H1 (cell line): ENCODE measurements around the gene PIK3R4. TPM values are rescaled to one million over a fixed set of nuclear protein-coding genes. Genes with fewer than 3 reads are reported as not detected.

Experiments used
- CTCF ChIA-PET: fragments of 300-600 bp; sonication (Branson Sonifier 250); formaldehyde crosslinking; loops from one replicate; lab custom pipeline; 2021; ENCODE audit not compliant: partially characterized antibody; lab: Charles Lee
- POLR2A ChIA-PET: fragments of 300-600 bp; sonication (Branson Sonifier 250); formaldehyde crosslinking; loops from one replicate; lab custom pipeline; 2021; ENCODE audit warnings: inconsistent platforms; ENCODE audit not compliant: partially characterized antibody; lab: Charles Lee
- DNase-seq, 2 experiments: peaks; one replicate each; pipeline versions ENCODE4 v3.0.0 to v3.0.0-alpha.2; 2010 to 2022; ENCODE audit warnings: low spot score in 2 of 2, low read depth in 1 of 2, mixed read lengths in 1 of 2
- FAIRE-seq: peaks from 2 replicates; lab custom pipeline; 2011; peaks lifted over from hg19 to GRCh38; lab: Jason Lieb, UNC
- H2AFZ ChIP-seq: 2 replicates; pipeline ENCODE4 v1.8.1; 2012; ENCODE audit warnings: low read length, inconsistent platforms
- H2AK5ac ChIP-seq: 2 replicates; pipeline ENCODE4 v1.6.1; 2013; ENCODE audit warnings: low read depth, low read length
- H2BK120ac ChIP-seq: replicated peaks from 2 replicates; pipeline ENCODE3; 2013; ENCODE audit warnings: low read depth, low read length, inconsistent platforms
- H2BK12ac ChIP-seq: 2 replicates; pipeline ENCODE4 v1.6.1; 2013; ENCODE audit warnings: low read depth, low read length
- H2BK15ac ChIP-seq: 2 replicates; pipeline ENCODE4 v1.6.1; 2013; ENCODE audit warnings: low read length
- H2BK20ac ChIP-seq: 2 replicates; pipeline ENCODE4 v1.6.1; 2013; ENCODE audit warnings: low read length
- H2BK5ac ChIP-seq: 2 replicates; pipeline ENCODE4 v1.6.1; 2013; ENCODE audit warnings: low read depth, low read length
- H3K14ac ChIP-seq: 2 replicates; pipeline ENCODE4 v1.6.1; 2013; ENCODE audit warnings: inconsistent platforms; ENCODE audit not compliant: insufficient read length
- H3K18ac ChIP-seq: 2 replicates; pipeline ENCODE4 v1.6.1; 2013; ENCODE audit warnings: low read length; ENCODE audit errors: extremely low read depth
- H3K23ac ChIP-seq: 2 replicates; pipeline ENCODE4 v1.6.1; 2013; ENCODE audit warnings: inconsistent platforms; ENCODE audit not compliant: insufficient read length
- H3K23me2 ChIP-seq: 2 replicates; pipeline ENCODE4 v1.6.1; 2013; ENCODE audit warnings: low read depth, low read length
- H3K27ac ChIP-seq: 2 replicates; pipeline ENCODE4 v1.6.1; 2011; ENCODE audit warnings: low read depth, low read length, inconsistent platforms
- H3K27me3 ChIP-seq, 4 experiments: replicated peaks in 1 of 4; 1 replicate in 1 of 4; 2 replicates in 3 of 4; pipeline versions ENCODE4 v1.6.1 to v1.8.1; 2011 to 2013; ENCODE audit warnings: low read length in 3 of 4, mild to moderate bottlenecking in 3 of 4, inconsistent platforms in 2 of 4, mixed read lengths in 2 of 4, moderate library complexity in 1 of 4; ENCODE audit not compliant: control insufficient read depth in 3 of 4, insufficient read depth in 3 of 4; ENCODE audit errors: extremely low read depth in 1 of 4
- H3K36me3 ChIP-seq, 4 experiments: 2 replicates each; pipeline versions ENCODE4 v1.6.1 to v1.8.1; 2011 to 2013; ENCODE audit warnings: mild to moderate bottlenecking in 4 of 4, low read length in 3 of 4, moderate library complexity in 2 of 4, control low read depth in 1 of 4, inconsistent platforms in 1 of 4; ENCODE audit not compliant: insufficient read depth in 4 of 4, control insufficient read depth in 2 of 4
- H3K4ac ChIP-seq: replicated peaks from 2 replicates; pipeline ENCODE3; 2013; ENCODE audit warnings: low read length, low read depth, mixed read lengths, inconsistent platforms; ENCODE audit not compliant: insufficient read length
- H3K4me1 ChIP-seq, 4 experiments: replicated peaks in 1 of 4; 1 replicate in 1 of 4; 2 replicates in 3 of 4; pipeline versions ENCODE4 v1.6.1 to v1.8.1; 2011 to 2013; ENCODE audit warnings: low read length in 3 of 4, inconsistent platforms in 2 of 4, mixed read lengths in 1 of 4; ENCODE audit not compliant: insufficient read depth in 4 of 4, control insufficient read depth in 3 of 4
- H3K4me2 ChIP-seq, 2 experiments: 2 replicates each; pipeline versions ENCODE4 v1.6.1 to v1.8.1; 2011 to 2013; ENCODE audit warnings: low read depth in 2 of 2, low read length in 2 of 2, control low read depth in 1 of 2, inconsistent platforms in 1 of 2, mild to moderate bottlenecking in 1 of 2; ENCODE audit not compliant: insufficient read depth in 1 of 2
- H3K4me3 ChIP-seq, 4 experiments: fragments of 200-600, 300-600 bp in 1 of 4; sonication (generic), shearing (Covaris generic), sonication (Bioruptor Twin) in 1 of 4; 2 replicates each; pipeline versions ENCODE4 v1.5.1 to v1.8.1; 2011 to 2016; ENCODE audit warnings: low read length in 4 of 4, low read depth in 3 of 4, control low read depth in 2 of 4, inconsistent platforms in 2 of 4, mild to moderate bottlenecking in 2 of 4, mixed read lengths in 1 of 4, moderate library complexity in 1 of 4; ENCODE audit not compliant: insufficient read depth in 2 of 4; ENCODE audit errors: extremely low read depth in 1 of 4
- H3K56ac ChIP-seq: replicated peaks from 2 replicates; pipeline ENCODE3; 2013; ENCODE audit warnings: low read depth, mild to moderate bottlenecking, mixed read lengths, low read length, inconsistent platforms; ENCODE audit not compliant: insufficient read length
- H3K79me1 ChIP-seq: 2 replicates; pipeline ENCODE4 v1.6.1; 2013; ENCODE audit warnings: low read depth, low read length, control low read depth
- H3K79me2 ChIP-seq, 2 experiments: 2 replicates each; pipeline versions ENCODE4 v1.6.1 to v1.8.1; 2012 to 2013; ENCODE audit warnings: low read length in 2 of 2, mild to moderate bottlenecking in 2 of 2, inconsistent platforms in 1 of 2; ENCODE audit not compliant: insufficient read depth in 2 of 2, control insufficient read depth in 1 of 2
- H3K9ac ChIP-seq, 4 experiments: replicated peaks in 1 of 4; 1 replicate in 1 of 4; 2 replicates in 3 of 4; pipeline versions ENCODE4 v1.6.1 to v1.8.1; 2011 to 2013; ENCODE audit warnings: low read depth in 3 of 4, low read length in 3 of 4, control low read depth in 2 of 4, mild to moderate bottlenecking in 2 of 4, moderate library complexity in 2 of 4, inconsistent platforms in 1 of 4; ENCODE audit errors: extremely low read depth in 1 of 4
- H3K9me3 ChIP-seq, 2 experiments: 2 replicates each; pipeline versions ENCODE4 v1.6.1 to v1.8.1; 2012 to 2013; ENCODE audit warnings: mild to moderate bottlenecking in 2 of 2, moderate library complexity in 2 of 2, control low read depth in 1 of 2, inconsistent platforms in 1 of 2, low read depth in 1 of 2, low read length in 1 of 2, mixed read lengths in 1 of 2; ENCODE audit not compliant: insufficient read depth in 2 of 2
- H4K20me1 ChIP-seq, 2 experiments: replicated peaks in 1 of 2; 2 replicates each; pipeline versions ENCODE3 to v1.8.1; 2011 to 2013; ENCODE audit warnings: inconsistent platforms in 2 of 2, low read length in 2 of 2, mild to moderate bottlenecking in 1 of 2; ENCODE audit not compliant: insufficient read depth in 2 of 2, control insufficient read depth in 1 of 2
- H4K5ac ChIP-seq: 2 replicates; pipeline ENCODE4 v1.6.1; 2013; ENCODE audit warnings: low read length, low read depth, mixed read lengths, inconsistent platforms; ENCODE audit not compliant: insufficient read length
- H4K8ac ChIP-seq: 2 replicates; pipeline ENCODE4 v1.8.0; 2013; ENCODE audit warnings: mild to moderate bottlenecking, moderate library complexity, low read length, inconsistent platforms; ENCODE audit not compliant: insufficient read depth; ENCODE audit errors: extremely low read depth
- H4K91ac ChIP-seq: replicated peaks from 2 replicates; pipeline ENCODE3; 2013; ENCODE audit warnings: low read length, mixed read lengths, inconsistent platforms; ENCODE audit not compliant: insufficient read length
- BRCA1 ChIP-seq: IDR thresholded peaks from 2 replicates; pipeline ENCODE4 v1.6.1; 2012; ENCODE audit warnings: low read depth, low read length, improper control_type of control experiment
- CEBPB ChIP-seq: IDR thresholded peaks from 2 replicates; pipeline ENCODE4 v1.6.1; 2012; ENCODE audit warnings: low read depth, low read length
- GABPA ChIP-seq: IDR thresholded peaks from 2 replicates; pipeline ENCODE4 v1.6.1; 2011; ENCODE audit warnings: mild to moderate bottlenecking, low read length, moderate library complexity, borderline replicate concordance; ENCODE audit not compliant: insufficient read depth
- GTF2F1 ChIP-seq: IDR thresholded peaks from 2 replicates; pipeline ENCODE4 v1.6.1; 2012; ENCODE audit warnings: low read depth, low read length, improper control_type of control experiment, borderline replicate concordance
- PHF8 ChIP-seq: fragments of 200-600 bp; sonication (generic); conservative IDR thresholded peaks from 2 replicates; pipeline ENCODE4 v1.7.1; 2012; ENCODE audit warnings: low read depth, mild to moderate bottlenecking, inconsistent platforms, low read length, moderate library complexity
- TEAD4 ChIP-seq: IDR thresholded peaks from 2 replicates; pipeline ENCODE4 v1.6.1; 2012; ENCODE audit warnings: low read depth, low read length, inconsistent platforms, mixed read lengths
- YY1 ChIP-seq: IDR thresholded peaks from 2 replicates; pipeline ENCODE4 v1.6.1; 2011; ENCODE audit warnings: low read depth, mild to moderate bottlenecking, low read length
- WGBS, 2 experiments: shearing (Covaris generic) in 1 of 2; methylation state at CpG; one replicate each; pipeline versions ENCODE4 v1.1.6 to v1.1.7; 2013 to 2015; ENCODE audit warnings: low lambda C conversion rate in 2 of 2, mixed read lengths in 2 of 2, inconsistent platforms in 1 of 2, low coverage in 1 of 2, missing lambda C conversion rate in 1 of 2; ENCODE audit not compliant: insufficient replicate concordance in 2 of 2, insufficient coverage in 1 of 2, insufficient read length in 1 of 2; ENCODE audit errors: extremely low coverage in 1 of 2, missing lambda C conversion rate in 1 of 2; 5-methylcytosine and 5-hydroxymethylcytosine counted together
- polyA plus RNA-seq, 7 experiments: library from polyadenylated mRNA; depleted of rRNA in 3 of 7; stranded (reverse) in 5 of 7; unstranded in 2 of 7; fragments of >200 nt in 5 of 7; fragments of 200-250 nt in 2 of 7; gene quantifications; 1 replicate in 5 of 7; 2 replicates in 1 of 7; 4 replicates in 1 of 7; pipeline versions ENCODE4 v1.2.1 to v1.2.3, GENCODE V29; 2011 to 2013; ENCODE audit warnings: missing spikeins in 2 of 7, mixed read lengths in 2 of 7
- total RNA-seq: library from RNA; stranded (reverse); fragmentation: NEBNext Ultra II Directional; extraction: Animal tissue kit (Norgen Biotek cat#: 25700); gene quantifications from 2 replicates; pipeline ENCODE4 v1.2.1, GENCODE V29; 2021
- TF ChIP-seq, protein P1 (sequence below), 3 experiments: IDR thresholded peaks; 1 replicate in 2 of 3; 2 replicates in 1 of 3; pipeline versions ENCODE4 v1.5.1 to v1.6.1; 2011; ENCODE audit warnings: low read length in 3 of 3, mild to moderate bottlenecking in 3 of 3, inconsistent platforms in 2 of 3, low read depth in 1 of 3, moderate library complexity in 1 of 3; ENCODE audit not compliant: insufficient read depth in 1 of 3; ENCODE audit errors: control extremely low read depth in 1 of 3
- TF ChIP-seq, protein P2 (sequence below): IDR thresholded peaks from 2 replicates; pipeline ENCODE4 v1.6.1; 2011; ENCODE audit warnings: low read depth, mild to moderate bottlenecking, low read length; ENCODE audit not compliant: insufficient read depth

PIK3R4 gene
- total and polyA plus RNA-seq, 2 of the 8 experiments (the other 6 are each of a cell fraction or from before 2014, with no cell fraction given), result 43.8 to 87.4 TPM

DNA sequence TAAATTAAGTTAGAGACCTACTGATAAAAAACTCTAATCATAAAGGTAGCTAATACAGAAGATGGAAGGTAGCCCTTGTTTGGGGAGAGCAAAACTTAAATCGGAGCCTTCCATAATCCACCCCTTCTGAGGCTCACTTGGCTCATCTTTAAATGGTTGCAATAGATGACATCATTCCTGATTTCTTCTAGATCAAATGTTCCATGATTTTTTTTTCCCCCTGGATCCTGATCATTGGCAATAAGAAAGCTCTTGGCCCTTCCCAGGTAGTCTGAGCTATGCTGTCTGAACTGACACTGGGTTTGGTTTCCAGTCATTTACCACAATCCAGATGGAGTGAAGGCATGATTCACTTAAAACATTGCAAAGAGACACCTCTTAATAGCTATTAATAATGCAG is 92.5 kb downstream of the PIK3R4 start:
- Histone ChIP-seq H2BK15ac (no peak overlapping the region), H2BK20ac (no peak overlapping the region), H3K79me2 (no peaks in the 10 kb centered on the region), H3K4me2 (no peak overlapping the region), H4K20me1 (no peaks in the 10 kb centered on the region), H4K8ac (no peak overlapping the region), H3K9ac (no peak overlapping the region), H3K79me1 (no peaks in the 10 kb centered on the region), H3K18ac (no peak overlapping the region), H3K4me1 (no peaks in the 10 kb centered on the region), H3K27ac (no peak overlapping the region), H4K5ac (no peak overlapping the region), H2BK120ac (no peak overlapping the region), H3K56ac (no peak overlapping the region), H3K14ac (no peak overlapping the region), H3K36me3 (no peaks in the 10 kb centered on the region), H3K23ac (no peak overlapping the region), H2BK5ac (no peak overlapping the region), H3K23me2 (no peaks in the 10 kb centered on the region), H2AFZ (no peak overlapping the region), H3K27me3 (no peaks in the 10 kb centered on the region), H3K4ac (no peak overlapping the region), H3K4me3 (no peak overlapping the region), H4K91ac (no peak overlapping the region), H2BK12ac (no peak overlapping the region), H2AK5ac (no peak overlapping the region), H3K9me3 (peaks cover 0 to 4% of the 10 kb centered on the region in 2 experiments; a peak in 1 of 4 replicates)
- ChIA-PET POLR2A (no interaction called here), CTCF (interaction anchor here (1.2 kb wide), 1 partner anchor 115 kb away, joined by 3 read pairs; no protein-coding TSS in a partner anchor)
- no peak for DNase-seq
- TF ChIP-seq TEAD4, result no peak
- TF ChIP-seq YY1, result no peak
- TF ChIP-seq, protein P1, sequence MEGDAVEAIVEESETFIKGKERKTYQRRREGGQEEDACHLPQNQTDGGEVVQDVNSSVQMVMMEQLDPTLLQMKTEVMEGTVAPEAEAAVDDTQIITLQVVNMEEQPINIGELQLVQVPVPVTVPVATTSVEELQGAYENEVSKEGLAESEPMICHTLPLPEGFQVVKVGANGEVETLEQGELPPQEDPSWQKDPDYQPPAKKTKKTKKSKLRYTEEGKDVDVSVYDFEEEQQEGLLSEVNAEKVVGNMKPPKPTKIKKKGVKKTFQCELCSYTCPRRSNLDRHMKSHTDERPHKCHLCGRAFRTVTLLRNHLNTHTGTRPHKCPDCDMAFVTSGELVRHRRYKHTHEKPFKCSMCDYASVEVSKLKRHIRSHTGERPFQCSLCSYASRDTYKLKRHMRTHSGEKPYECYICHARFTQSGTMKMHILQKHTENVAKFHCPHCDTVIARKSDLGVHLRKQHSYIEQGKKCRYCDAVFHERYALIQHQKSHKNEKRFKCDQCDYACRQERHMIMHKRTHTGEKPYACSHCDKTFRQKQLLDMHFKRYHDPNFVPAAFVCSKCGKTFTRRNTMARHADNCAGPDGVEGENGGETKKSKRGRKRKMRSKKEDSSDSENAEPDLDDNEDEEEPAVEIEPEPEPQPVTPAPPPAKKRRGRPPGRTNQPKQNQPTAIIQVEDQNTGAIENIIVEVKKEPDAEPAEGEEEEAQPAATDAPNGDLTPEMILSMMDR (IDR thresholded peaks at IDR 0.05; ENCODE audit: control extremely low read depth in 1 of 3, insufficient read depth in 1 of 3, low read depth in 1 of 3, low read length in 3 of 3), result no peak
- TF ChIP-seq PHF8, result no peak
- TF ChIP-seq GTF2F1, result no peak
- no peak for TF ChIP-seq CEBPB
- TF ChIP-seq, protein P2, sequence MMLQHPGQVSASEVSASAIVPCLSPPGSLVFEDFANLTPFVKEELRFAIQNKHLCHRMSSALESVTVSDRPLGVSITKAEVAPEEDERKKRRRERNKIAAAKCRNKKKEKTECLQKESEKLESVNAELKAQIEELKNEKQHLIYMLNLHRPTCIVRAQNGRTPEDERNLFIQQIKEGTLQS, result no peak
- no peak for TF ChIP-seq GABPA
- no peak for TF ChIP-seq BRCA1
- no peak for FAIRE-seq
- 94% methylated on average over 1 of the region's 1 CpG; no CpG with 5 or more reads in 1 of the 2 experiments for WGBS, 2 experiments
